ENCODE results near the gene DPP6.

- TF ChIP-seq CTCF (IDR thresholded peaks at IDR 0.05 in 2 of 3, conservative IDR thresholded peaks at IDR 0.05 in 1 of 3; ENCODE audit: insufficient read depth in 2 of 3, low read depth in 1 of 3, low read length in 3 of 3) (no peak), ZNF444 (CRISPR knock-in tag; IDR thresholded peaks at IDR 0.05) (no peak), E2F6 (IDR thresholded peaks at IDR 0.05; ENCODE audit: borderline replicate concordance in 1 of 2, extremely low read depth in 1 of 2, insufficient read depth in 1 of 2, insufficient read length in 1 of 2, low read depth in 1 of 2, low read length in 1 of 2, poor library complexity in 1 of 2, severe bottlenecking in 1 of 2) (no peak), ZNF133 (CRISPR knock-in tag; IDR thresholded peaks at IDR 0.05) (no peak), NFE2 (IDR thresholded peaks at IDR 0.05; ENCODE audit: low read depth) (no peak), PHTF2 (CRISPR knock-in tag; IDR thresholded peaks at IDR 0.05) (no peak), ZNF274 (IDR thresholded peaks at IDR 0.05; ENCODE audit: borderline replicate concordance, low read depth, low read length) (no peak), ZNF512 (tag; IDR thresholded peaks at IDR 0.05) (no peak), USF1 (CRISPR knock-in tag; IDR thresholded peaks at IDR 0.05) (no peak), ZNF583 (CRISPR knock-in tag; IDR thresholded peaks at IDR 0.05) (no peak), YBX1 (IDR thresholded peaks at IDR 0.05) (no peak)
Measured at GRCh38 chr7:154729056-154729455, 676.9 kb downstream of the DPP6 start.
